ENCODE measurements around the gene DNAJB12.

DNAJB12 gene

DNA sequence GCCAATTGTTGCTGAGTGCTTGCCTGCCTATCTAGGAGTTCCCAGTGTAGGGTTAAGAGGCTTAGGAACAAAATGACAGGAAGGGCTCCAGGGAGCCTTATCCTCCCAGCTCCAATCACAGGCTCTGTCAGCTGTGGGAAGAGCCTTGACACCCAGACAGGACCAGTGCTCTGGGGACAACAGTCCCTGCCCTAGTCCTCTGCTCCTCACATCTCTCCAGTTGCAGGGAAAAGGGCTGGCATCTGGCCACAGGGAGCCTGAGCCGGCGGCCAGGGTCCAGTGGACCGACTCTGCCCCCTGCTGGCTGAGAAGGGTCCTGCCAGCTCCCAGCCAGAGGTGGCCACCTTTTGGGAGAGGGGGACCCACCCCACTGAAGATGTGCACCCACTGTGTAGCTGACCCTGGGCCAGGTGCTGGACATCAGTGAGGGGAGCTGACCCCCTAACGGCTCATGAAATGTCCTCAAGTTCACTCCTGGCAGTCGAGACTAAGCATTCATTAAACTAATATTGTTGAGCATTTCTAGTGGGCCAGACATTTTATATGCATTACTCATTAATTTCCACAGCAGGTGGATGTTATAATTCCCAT, 17.6 kb downstream of the DNAJB12 start:
- ATAC-seq (ENCODE audit: insufficient read depth, low read depth) (no peak), DNase-seq (peak; percentile 69)
- TF ChIP-seq EZH2 (IDR thresholded peaks at IDR 0.05; ENCODE audit: borderline replicate concordance, low read depth, low read length, severe bottlenecking) = no peak
- TF ChIP-seq CTCF (IDR thresholded peaks at IDR 0.05; ENCODE audit: borderline replicate concordance, extremely low read depth, low read length, poor library complexity, severe bottlenecking) = peak; percentile 96

GRCh38 chr10:72336259-72337038, 18.3 kb downstream of the DNAJB12 start:
- Histone ChIP-seq H3K27me3 (ENCODE audit: insufficient read depth, low read length, poor library complexity) (no peaks in the 10 kb centered on the region), H3K4me2 (ENCODE audit: insufficient read depth, low read length) (peak overlapping the region; percentile 13; the same call in 1 of the 2 replicates)

More for the DNA sequence above, 17.6 kb downstream of the DNAJB12 start:
- Histone ChIP-seq H3K27me3 (ENCODE audit: insufficient read depth, low read length, poor library complexity) (no peaks in the 10 kb centered on the region), H3K27ac (ENCODE audit: low read length) (peak overlapping the region; percentile 100), H3K36me3 (ENCODE audit: insufficient read depth, low read length) (peaks cover 70% of the 10 kb centered on the region), H3K4me3 (ENCODE audit: low read depth in 1 of 2, low read length in 2 of 2) (no peak overlapping the region), H3K9ac (ENCODE audit: low read depth, low read length) (peak overlapping the region; percentile 91), H3K4me2 (ENCODE audit: insufficient read depth, low read length) (peak overlapping the region; percentile 13; the same call in 1 of the 2 replicates), H3K4me1 (ENCODE audit: insufficient read depth, low read length) (peaks cover 59% of the 10 kb centered on the region), H3K79me2 (ENCODE audit: insufficient read depth, low read length) (peaks cover 25% of the 10 kb centered on the region), H2AFZ (ENCODE audit: low read depth, low read length) (no peak overlapping the region), H3K9me3 (ENCODE audit: insufficient read depth, low read length, severe bottlenecking) (no peaks in the 10 kb centered on the region), H4K20me1 (ENCODE audit: insufficient read depth, low read length) (no peaks in the 10 kb centered on the region)

GRCh38 chr10:72335394-72336258, 19.1 kb downstream of the DNAJB12 start:
- Histone ChIP-seq H3K79me2 (ENCODE audit: insufficient read depth, low read length) (peaks cover 20% of the 10 kb centered on the region), H3K27me3 (ENCODE audit: insufficient read depth, low read length, poor library complexity) (no peaks in the 10 kb centered on the region), H2AFZ (ENCODE audit: low read depth, low read length) (no peak overlapping the region), H3K9ac (ENCODE audit: low read depth, low read length) (peak overlapping the region; percentile 91), H3K36me3 (ENCODE audit: insufficient read depth, low read length) (peaks cover 55% of the 10 kb centered on the region), H4K20me1 (ENCODE audit: insufficient read depth, low read length) (no peaks in the 10 kb centered on the region), H3K27ac (ENCODE audit: low read length) (peak overlapping the region; percentile 100), H3K4me2 (ENCODE audit: insufficient read depth, low read length) (peak overlapping the region; percentile 62), H3K9me3 (ENCODE audit: insufficient read depth, low read length, severe bottlenecking) (no peaks in the 10 kb centered on the region), H3K4me1 (ENCODE audit: insufficient read depth, low read length) (peaks cover 69% of the 10 kb centered on the region), H3K4me3 (ENCODE audit: low read depth in 1 of 2, low read length in 2 of 2) (peak overlapping the region in 1 of 2 experiments; percentile 22; a peak in 1 of 4 replicates)
- ATAC-seq (ENCODE audit: insufficient read depth, low read depth) (peak; percentile 4; the same call in 1 of the 3 replicates), DNase-seq (peak; percentile 70)
- TF ChIP-seq EZH2 (IDR thresholded peaks at IDR 0.05; ENCODE audit: borderline replicate concordance, low read depth, low read length, severe bottlenecking) = no peak
- TF ChIP-seq CTCF (IDR thresholded peaks at IDR 0.05; ENCODE audit: borderline replicate concordance, extremely low read depth, low read length, poor library complexity, severe bottlenecking) = no peak

More at GRCh38 chr10:72336259-72337038, 18.3 kb downstream of the DNAJB12 start:
- H3K79me2 ChIP-seq (ENCODE audit: insufficient read depth, low read length) = peaks cover 25% of the 10 kb centered on the region
- no peaks in the 10 kb centered on the region for H4K20me1 ChIP-seq (ENCODE audit: insufficient read depth, low read length)
- no peaks in the 10 kb centered on the region for H3K9me3 ChIP-seq (ENCODE audit: insufficient read depth, low read length, severe bottlenecking)
- no peak overlapping the region for H3K4me3 ChIP-seq (ENCODE audit: low read depth in 1 of 2, low read length in 2 of 2)
- H3K9ac ChIP-seq (ENCODE audit: low read depth, low read length) = peak overlapping the region; percentile 91
- H3K36me3 ChIP-seq (ENCODE audit: insufficient read depth, low read length) = peaks cover 63% of the 10 kb centered on the region
- no peak overlapping the region for H2AFZ ChIP-seq (ENCODE audit: low read depth, low read length)
- peak overlapping the region; percentile 100 for H3K27ac ChIP-seq (ENCODE audit: low read length)
- peaks cover 63% of the 10 kb centered on the region for H3K4me1 ChIP-seq (ENCODE audit: insufficient read depth, low read length)
- TF ChIP-seq CTCF (IDR thresholded peaks at IDR 0.05; ENCODE audit: borderline replicate concordance, extremely low read depth, low read length, poor library complexity, severe bottlenecking) (no peak), EZH2 (IDR thresholded peaks at IDR 0.05; ENCODE audit: borderline replicate concordance, low read depth, low read length, severe bottlenecking) (no peak)
- DNase-seq (no peak), ATAC-seq (ENCODE audit: insufficient read depth, low read depth) (no peak)
